Measurements from ENCODE around the gene SRM. TPM values are rescaled to one million over a fixed set of nuclear protein-coding genes. Genes with fewer than 3 reads are reported as not detected.
"Not testable (repeated sequence)": the region's sequence is repeated elsewhere in the genome, so short reads cannot be mapped to it uniquely, and the experiment has no call there.

The SRM gene
- total and polyA plus RNA-seq, 2 donors (not counting 1 experiment from before 2014, with no cell fraction given) = 38.9 to 79.2 TPM

DNA sequence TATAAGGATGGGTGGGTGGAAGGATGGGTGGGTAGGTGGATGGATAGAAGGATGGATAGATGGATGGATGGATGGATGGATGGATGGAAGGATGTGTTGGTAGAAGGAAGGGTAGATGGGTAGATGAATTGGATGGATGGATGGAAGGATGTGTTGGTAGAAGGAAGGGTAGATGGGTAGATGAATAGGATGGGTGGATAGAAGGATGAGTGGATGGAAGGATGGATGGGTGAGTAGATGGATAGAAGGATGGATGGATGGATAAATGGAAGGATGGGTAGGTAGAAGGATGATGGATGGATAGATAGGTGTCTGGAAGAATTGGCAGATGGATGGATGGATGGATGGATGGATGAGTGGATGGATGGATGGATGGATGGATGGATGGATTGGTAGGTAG is 18.8 kb downstream of the SRM start:
- ATAC-seq (ENCODE audit: low read depth) = no peak
- Histone ChIP-seq H3K36me3 (replicated peaks in 1 of 2; ENCODE audit: control extremely low read depth in 1 of 2, control insufficient read depth in 1 of 2, extremely low read depth in 1 of 2, insufficient read depth in 2 of 2, low read length in 1 of 2) (no peaks in the 10 kb centered on the region), H3K4me1 (ENCODE audit: control insufficient read depth in 2 of 2, insufficient read depth in 2 of 2, low read length in 2 of 2) (peaks cover 0 to 3% of the 10 kb centered on the region in 2 donors), H3K9ac (ENCODE audit: low read length) (no peak overlapping the region), H3K4me3 (ENCODE audit: control extremely low read depth in 1 of 5, extremely low read depth in 1 of 5, insufficient read depth in 1 of 5, low read depth in 2 of 5, low read length in 4 of 5) (no peak overlapping the region), H2AFZ (ENCODE audit: insufficient read depth, low read depth, low read length, poor library complexity, severe bottlenecking) (no peak overlapping the region), H3K9me3 (ENCODE audit: control extremely low read depth in 1 of 3, control insufficient read depth in 2 of 3, insufficient read depth in 1 of 3, low read length in 2 of 3) (no peaks in the 10 kb centered on the region), H3K27ac (ENCODE audit: low read length in 2 of 2) (no peak overlapping the region), H4K20me1 (ENCODE audit: control insufficient read depth, insufficient read depth, low read length, poor library complexity, severe bottlenecking) (no peaks in the 10 kb centered on the region), H3K27me3 (replicated peaks in 1 of 4; ENCODE audit: control extremely low read depth in 1 of 4, control insufficient read depth in 3 of 4, insufficient read depth in 4 of 4, low read length in 3 of 4) (peaks cover 0 to 13% (median 2%) of the 10 kb centered on the region in 4 experiments), H3K79me2 (ENCODE audit: control insufficient read depth, insufficient read depth, low read length) (no peaks in the 10 kb centered on the region), H3K4me2 (replicated peaks; ENCODE audit: low read depth, low read length, poor library complexity, severe bottlenecking) (no peak overlapping the region)
- H3K4me1 Mint-ChIP-seq = peaks cover 4% of the 10 kb centered on the region
- intact Hi-C loops (cut with micrococcal nuclease) = no loop called here
- no peaks in the 10 kb centered on the region for H3K9me3 Mint-ChIP-seq (ENCODE audit: insufficient read depth)
- peaks cover 7% of the 10 kb centered on the region for H3K27me3 Mint-ChIP-seq
- CTCF ChIA-PET = interaction anchor here (0.6 kb wide), 1 partner anchor 277 kb away, joined by 4 read pairs; no protein-coding TSS in a partner anchor
- TF ChIP-seq, protein P1, sequence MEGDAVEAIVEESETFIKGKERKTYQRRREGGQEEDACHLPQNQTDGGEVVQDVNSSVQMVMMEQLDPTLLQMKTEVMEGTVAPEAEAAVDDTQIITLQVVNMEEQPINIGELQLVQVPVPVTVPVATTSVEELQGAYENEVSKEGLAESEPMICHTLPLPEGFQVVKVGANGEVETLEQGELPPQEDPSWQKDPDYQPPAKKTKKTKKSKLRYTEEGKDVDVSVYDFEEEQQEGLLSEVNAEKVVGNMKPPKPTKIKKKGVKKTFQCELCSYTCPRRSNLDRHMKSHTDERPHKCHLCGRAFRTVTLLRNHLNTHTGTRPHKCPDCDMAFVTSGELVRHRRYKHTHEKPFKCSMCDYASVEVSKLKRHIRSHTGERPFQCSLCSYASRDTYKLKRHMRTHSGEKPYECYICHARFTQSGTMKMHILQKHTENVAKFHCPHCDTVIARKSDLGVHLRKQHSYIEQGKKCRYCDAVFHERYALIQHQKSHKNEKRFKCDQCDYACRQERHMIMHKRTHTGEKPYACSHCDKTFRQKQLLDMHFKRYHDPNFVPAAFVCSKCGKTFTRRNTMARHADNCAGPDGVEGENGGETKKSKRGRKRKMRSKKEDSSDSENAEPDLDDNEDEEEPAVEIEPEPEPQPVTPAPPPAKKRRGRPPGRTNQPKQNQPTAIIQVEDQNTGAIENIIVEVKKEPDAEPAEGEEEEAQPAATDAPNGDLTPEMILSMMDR (IDR thresholded peaks at IDR 0.05) = no peak
- no peak for TF ChIP-seq EZH2 (IDR thresholded peaks at IDR 0.05; ENCODE audit: borderline replicate concordance, insufficient read depth, low read depth, low read length, poor library complexity, severe bottlenecking)
- H3K4me3 Mint-ChIP-seq = no peak overlapping the region
- POLR2A ChIA-PET = no interaction called here
- no peak overlapping the region for H3K27ac Mint-ChIP-seq
- no peak for DNase-seq

DNA sequence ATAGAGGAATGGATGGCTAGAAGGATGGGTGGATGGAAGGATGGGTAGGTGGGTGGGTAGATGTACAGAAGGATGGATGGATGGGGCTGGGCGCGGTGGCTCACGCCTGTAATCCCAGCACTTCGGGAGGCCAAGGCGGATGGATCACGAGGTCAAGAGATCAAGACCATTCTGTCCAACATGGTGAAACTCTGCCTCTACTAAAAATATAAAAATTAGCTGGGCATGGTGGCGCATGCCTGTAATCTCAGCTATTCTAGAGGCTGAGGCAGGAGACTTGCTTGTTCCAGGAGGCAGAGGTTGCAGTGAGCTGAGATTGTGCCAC is 19.8 kb downstream of the SRM start:
- ChIA-PET POLR2A (interaction anchor here (0.7 kb wide), 1 partner anchor 784 kb away, joined by 3 read pairs; no protein-coding TSS in a partner anchor), CTCF (interaction anchor here (0.7 kb wide), 1 partner anchor 808 kb away, joined by 5 read pairs; the partner anchor contains the start of gene NPPA)
- H3K4me3 Mint-ChIP-seq; ATAC-seq (ENCODE audit: low read depth); intact Hi-C loops (cut with micrococcal nuclease); H3K36me3 ChIP-seq (replicated peaks in 1 of 2; ENCODE audit: control extremely low read depth in 1 of 2, control insufficient read depth in 1 of 2, extremely low read depth in 1 of 2, insufficient read depth in 2 of 2, low read length in 1 of 2); DNase-seq; H3K4me3 ChIP-seq (ENCODE audit: control extremely low read depth in 1 of 5, extremely low read depth in 1 of 5, insufficient read depth in 1 of 5, low read depth in 2 of 5, low read length in 4 of 5); H3K9me3 ChIP-seq (ENCODE audit: control extremely low read depth in 1 of 3, control insufficient read depth in 2 of 3, insufficient read depth in 1 of 3, low read length in 2 of 3); H3K9me3 Mint-ChIP-seq (ENCODE audit: insufficient read depth); H3K9ac ChIP-seq (ENCODE audit: low read length); H3K4me2 ChIP-seq (replicated peaks; ENCODE audit: low read depth, low read length, poor library complexity, severe bottlenecking); H3K27ac Mint-ChIP-seq; H3K27ac ChIP-seq (ENCODE audit: low read length in 2 of 2); H2AFZ ChIP-seq (ENCODE audit: insufficient read depth, low read depth, low read length, poor library complexity, severe bottlenecking); H3K79me2 ChIP-seq (ENCODE audit: control insufficient read depth, insufficient read depth, low read length); H3K4me1 ChIP-seq (ENCODE audit: control insufficient read depth in 2 of 2, insufficient read depth in 2 of 2, low read length in 2 of 2); H4K20me1 ChIP-seq (ENCODE audit: control insufficient read depth, insufficient read depth, low read length, poor library complexity, severe bottlenecking); H3K4me1 Mint-ChIP-seq; H3K27me3 Mint-ChIP-seq: not testable (repeated sequence)
- peaks cover 0 to 13% (median 2%) of the 10 kb centered on the region in 4 experiments for H3K27me3 ChIP-seq (replicated peaks in 1 of 4; ENCODE audit: control extremely low read depth in 1 of 4, control insufficient read depth in 3 of 4, insufficient read depth in 4 of 4, low read length in 3 of 4)
- WGBS (ENCODE audit: insufficient coverage) = 89% methylated on average over 7 of the region's 7 CpGs
